OCI-LY3 (cell line): Measurements from ENCODE around the gene EIF5A.

Experiments used
- EZH2phosphoT487 ChIP-seq: fragments of 200-600 bp; shearing (Covaris generic); IDR thresholded peaks from 2 replicates; pipeline ENCODE4 v1.6.1; 2018; ENCODE audit warnings: antibody characterized with exemption, mixed run types, low read depth
- TF ChIP-seq, protein P1 (sequence below): fragments of 200-600, 300-600 bp; sonication (generic); IDR thresholded peaks from 2 replicates; pipeline ENCODE4 v1.5.1; 2014; ENCODE audit warnings: antibody characterized with exemption, low read length, low read depth

GRCh38 chr17:7292194-7292593, 15.2 kb upstream of the EIF5A start:
- TF ChIP-seq, protein P1, sequence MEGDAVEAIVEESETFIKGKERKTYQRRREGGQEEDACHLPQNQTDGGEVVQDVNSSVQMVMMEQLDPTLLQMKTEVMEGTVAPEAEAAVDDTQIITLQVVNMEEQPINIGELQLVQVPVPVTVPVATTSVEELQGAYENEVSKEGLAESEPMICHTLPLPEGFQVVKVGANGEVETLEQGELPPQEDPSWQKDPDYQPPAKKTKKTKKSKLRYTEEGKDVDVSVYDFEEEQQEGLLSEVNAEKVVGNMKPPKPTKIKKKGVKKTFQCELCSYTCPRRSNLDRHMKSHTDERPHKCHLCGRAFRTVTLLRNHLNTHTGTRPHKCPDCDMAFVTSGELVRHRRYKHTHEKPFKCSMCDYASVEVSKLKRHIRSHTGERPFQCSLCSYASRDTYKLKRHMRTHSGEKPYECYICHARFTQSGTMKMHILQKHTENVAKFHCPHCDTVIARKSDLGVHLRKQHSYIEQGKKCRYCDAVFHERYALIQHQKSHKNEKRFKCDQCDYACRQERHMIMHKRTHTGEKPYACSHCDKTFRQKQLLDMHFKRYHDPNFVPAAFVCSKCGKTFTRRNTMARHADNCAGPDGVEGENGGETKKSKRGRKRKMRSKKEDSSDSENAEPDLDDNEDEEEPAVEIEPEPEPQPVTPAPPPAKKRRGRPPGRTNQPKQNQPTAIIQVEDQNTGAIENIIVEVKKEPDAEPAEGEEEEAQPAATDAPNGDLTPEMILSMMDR = no peak
- TF ChIP-seq EZH2phosphoT487 = no peak
